H1 (cell line): ENCODE data around the gene SHH. TPM values are rescaled to one million over a fixed set of nuclear protein-coding genes. Genes with fewer than 3 reads are reported as not detected.

Experiments used
- CTCF ChIA-PET: fragments of 300-600 bp; sonication (Branson Sonifier 250); formaldehyde crosslinking; loops from one replicate; lab custom pipeline; 2021; ENCODE audit not compliant: partially characterized antibody; lab: Charles Lee
- POLR2A ChIA-PET: fragments of 300-600 bp; sonication (Branson Sonifier 250); formaldehyde crosslinking; loops from one replicate; lab custom pipeline; 2021; ENCODE audit warnings: inconsistent platforms; ENCODE audit not compliant: partially characterized antibody; lab: Charles Lee
- DNase-seq, 2 experiments: peaks; one replicate each; pipeline versions ENCODE4 v3.0.0 to v3.0.0-alpha.2; 2010 to 2022; ENCODE audit warnings: low spot score in 2 of 2, low read depth in 1 of 2, mixed read lengths in 1 of 2
- FAIRE-seq: peaks from 2 replicates; lab custom pipeline; 2011; peaks lifted over from hg19 to GRCh38; lab: Jason Lieb, UNC
- H2AFZ ChIP-seq: 2 replicates; pipeline ENCODE4 v1.8.1; 2012; ENCODE audit warnings: low read length, inconsistent platforms
- H2AK5ac ChIP-seq: 2 replicates; pipeline ENCODE4 v1.6.1; 2013; ENCODE audit warnings: low read depth, low read length
- H2BK120ac ChIP-seq: replicated peaks from 2 replicates; pipeline ENCODE3; 2013; ENCODE audit warnings: low read depth, low read length, inconsistent platforms
- H2BK12ac ChIP-seq: 2 replicates; pipeline ENCODE4 v1.6.1; 2013; ENCODE audit warnings: low read depth, low read length
- H2BK15ac ChIP-seq: 2 replicates; pipeline ENCODE4 v1.6.1; 2013; ENCODE audit warnings: low read length
- H2BK20ac ChIP-seq: 2 replicates; pipeline ENCODE4 v1.6.1; 2013; ENCODE audit warnings: low read length
- H2BK5ac ChIP-seq: 2 replicates; pipeline ENCODE4 v1.6.1; 2013; ENCODE audit warnings: low read depth, low read length
- H3K14ac ChIP-seq: 2 replicates; pipeline ENCODE4 v1.6.1; 2013; ENCODE audit warnings: inconsistent platforms; ENCODE audit not compliant: insufficient read length
- H3K18ac ChIP-seq: 2 replicates; pipeline ENCODE4 v1.6.1; 2013; ENCODE audit warnings: low read length; ENCODE audit errors: extremely low read depth
- H3K23ac ChIP-seq: 2 replicates; pipeline ENCODE4 v1.6.1; 2013; ENCODE audit warnings: inconsistent platforms; ENCODE audit not compliant: insufficient read length
- H3K23me2 ChIP-seq: 2 replicates; pipeline ENCODE4 v1.6.1; 2013; ENCODE audit warnings: low read depth, low read length
- H3K27ac ChIP-seq: 2 replicates; pipeline ENCODE4 v1.6.1; 2011; ENCODE audit warnings: low read depth, low read length, inconsistent platforms
- H3K27me3 ChIP-seq, 4 experiments: replicated peaks in 1 of 4; 1 replicate in 1 of 4; 2 replicates in 3 of 4; pipeline versions ENCODE4 v1.6.1 to v1.8.1; 2011 to 2013; ENCODE audit warnings: low read length in 3 of 4, mild to moderate bottlenecking in 3 of 4, inconsistent platforms in 2 of 4, mixed read lengths in 2 of 4, moderate library complexity in 1 of 4; ENCODE audit not compliant: control insufficient read depth in 3 of 4, insufficient read depth in 3 of 4; ENCODE audit errors: extremely low read depth in 1 of 4
- H3K36me3 ChIP-seq, 4 experiments: 2 replicates each; pipeline versions ENCODE4 v1.6.1 to v1.8.1; 2011 to 2013; ENCODE audit warnings: mild to moderate bottlenecking in 4 of 4, low read length in 3 of 4, moderate library complexity in 2 of 4, control low read depth in 1 of 4, inconsistent platforms in 1 of 4; ENCODE audit not compliant: insufficient read depth in 4 of 4, control insufficient read depth in 2 of 4
- H3K4ac ChIP-seq: replicated peaks from 2 replicates; pipeline ENCODE3; 2013; ENCODE audit warnings: low read length, low read depth, mixed read lengths, inconsistent platforms; ENCODE audit not compliant: insufficient read length
- H3K4me1 ChIP-seq, 4 experiments: replicated peaks in 1 of 4; 1 replicate in 1 of 4; 2 replicates in 3 of 4; pipeline versions ENCODE4 v1.6.1 to v1.8.1; 2011 to 2013; ENCODE audit warnings: low read length in 3 of 4, inconsistent platforms in 2 of 4, mixed read lengths in 1 of 4; ENCODE audit not compliant: insufficient read depth in 4 of 4, control insufficient read depth in 3 of 4
- H3K4me2 ChIP-seq, 2 experiments: 2 replicates each; pipeline versions ENCODE4 v1.6.1 to v1.8.1; 2011 to 2013; ENCODE audit warnings: low read depth in 2 of 2, low read length in 2 of 2, control low read depth in 1 of 2, inconsistent platforms in 1 of 2, mild to moderate bottlenecking in 1 of 2; ENCODE audit not compliant: insufficient read depth in 1 of 2
- H3K4me3 ChIP-seq, 4 experiments: fragments of 200-600, 300-600 bp in 1 of 4; sonication (generic), shearing (Covaris generic), sonication (Bioruptor Twin) in 1 of 4; 2 replicates each; pipeline versions ENCODE4 v1.5.1 to v1.8.1; 2011 to 2016; ENCODE audit warnings: low read length in 4 of 4, low read depth in 3 of 4, control low read depth in 2 of 4, inconsistent platforms in 2 of 4, mild to moderate bottlenecking in 2 of 4, mixed read lengths in 1 of 4, moderate library complexity in 1 of 4; ENCODE audit not compliant: insufficient read depth in 2 of 4; ENCODE audit errors: extremely low read depth in 1 of 4
- H3K56ac ChIP-seq: replicated peaks from 2 replicates; pipeline ENCODE3; 2013; ENCODE audit warnings: low read depth, mild to moderate bottlenecking, mixed read lengths, low read length, inconsistent platforms; ENCODE audit not compliant: insufficient read length
- H3K79me1 ChIP-seq: 2 replicates; pipeline ENCODE4 v1.6.1; 2013; ENCODE audit warnings: low read depth, low read length, control low read depth
- H3K79me2 ChIP-seq, 2 experiments: 2 replicates each; pipeline versions ENCODE4 v1.6.1 to v1.8.1; 2012 to 2013; ENCODE audit warnings: low read length in 2 of 2, mild to moderate bottlenecking in 2 of 2, inconsistent platforms in 1 of 2; ENCODE audit not compliant: insufficient read depth in 2 of 2, control insufficient read depth in 1 of 2
- H3K9ac ChIP-seq, 4 experiments: replicated peaks in 1 of 4; 1 replicate in 1 of 4; 2 replicates in 3 of 4; pipeline versions ENCODE4 v1.6.1 to v1.8.1; 2011 to 2013; ENCODE audit warnings: low read depth in 3 of 4, low read length in 3 of 4, control low read depth in 2 of 4, mild to moderate bottlenecking in 2 of 4, moderate library complexity in 2 of 4, inconsistent platforms in 1 of 4; ENCODE audit errors: extremely low read depth in 1 of 4
- H3K9me3 ChIP-seq, 2 experiments: 2 replicates each; pipeline versions ENCODE4 v1.6.1 to v1.8.1; 2012 to 2013; ENCODE audit warnings: mild to moderate bottlenecking in 2 of 2, moderate library complexity in 2 of 2, control low read depth in 1 of 2, inconsistent platforms in 1 of 2, low read depth in 1 of 2, low read length in 1 of 2, mixed read lengths in 1 of 2; ENCODE audit not compliant: insufficient read depth in 2 of 2
- H4K20me1 ChIP-seq, 2 experiments: replicated peaks in 1 of 2; 2 replicates each; pipeline versions ENCODE3 to v1.8.1; 2011 to 2013; ENCODE audit warnings: inconsistent platforms in 2 of 2, low read length in 2 of 2, mild to moderate bottlenecking in 1 of 2; ENCODE audit not compliant: insufficient read depth in 2 of 2, control insufficient read depth in 1 of 2
- H4K5ac ChIP-seq: 2 replicates; pipeline ENCODE4 v1.6.1; 2013; ENCODE audit warnings: low read length, low read depth, mixed read lengths, inconsistent platforms; ENCODE audit not compliant: insufficient read length
- H4K8ac ChIP-seq: 2 replicates; pipeline ENCODE4 v1.8.0; 2013; ENCODE audit warnings: mild to moderate bottlenecking, moderate library complexity, low read length, inconsistent platforms; ENCODE audit not compliant: insufficient read depth; ENCODE audit errors: extremely low read depth
- H4K91ac ChIP-seq: replicated peaks from 2 replicates; pipeline ENCODE3; 2013; ENCODE audit warnings: low read length, mixed read lengths, inconsistent platforms; ENCODE audit not compliant: insufficient read length
- CBX5 ChIP-seq: fragments of 300-800, 300-1000 bp; sonication (generic); IDR thresholded peaks from 2 replicates; pipeline ENCODE4 v1.7.1; 2016; ENCODE audit warnings: antibody characterized with exemption, low read length, low read depth
- CTBP2 ChIP-seq: IDR thresholded peaks from 2 replicates; pipeline ENCODE4 v1.7.0; 2011; ENCODE audit warnings: borderline replicate concordance, mild to moderate bottlenecking, moderate library complexity, mixed read lengths, low read length; ENCODE audit not compliant: insufficient read depth, insufficient read length
- HDAC6 ChIP-seq: IDR thresholded peaks from one replicate; pipeline ENCODE4 v1.7.1; 2012; ENCODE audit warnings: low read depth, mild to moderate bottlenecking, inconsistent platforms, low read length, moderate library complexity
- JUND ChIP-seq: IDR thresholded peaks from 2 replicates; pipeline ENCODE4 v1.6.1; 2011; ENCODE audit warnings: mild to moderate bottlenecking, improper control_type of control experiment, low read length
- KDM1A ChIP-seq: fragments of 200-600, 300-600 bp; sonication (generic); IDR thresholded peaks from 2 replicates; pipeline ENCODE4 v1.7.1; 2016; ENCODE audit warnings: mild to moderate bottlenecking, low read length, borderline replicate concordance
- KDM4A ChIP-seq: IDR thresholded peaks from one replicate; pipeline ENCODE4 v1.7.1; 2012; ENCODE audit warnings: low read depth, mild to moderate bottlenecking, moderate library complexity, low read length, inconsistent platforms; ENCODE audit not compliant: severe bottlenecking
- PHF8 ChIP-seq: fragments of 200-600 bp; sonication (generic); conservative IDR thresholded peaks from 2 replicates; pipeline ENCODE4 v1.7.1; 2012; ENCODE audit warnings: low read depth, mild to moderate bottlenecking, inconsistent platforms, low read length, moderate library complexity
- POLR2A ChIP-seq, 2 experiments: IDR thresholded peaks; 1 replicate in 1 of 2; 2 replicates in 1 of 2; pipeline ENCODE4 v1.6.1; 2011; ENCODE audit warnings: low read depth in 2 of 2, low read length in 2 of 2, mild to moderate bottlenecking in 2 of 2; ENCODE audit errors: control extremely low read depth in 1 of 2
- SIRT6 ChIP-seq: IDR thresholded peaks from one replicate; pipeline ENCODE4 v1.7.1; 2012; ENCODE audit warnings: low read length, inconsistent platforms
- SRF ChIP-seq: IDR thresholded peaks from 2 replicates; pipeline ENCODE4 v1.6.1; 2011; ENCODE audit warnings: mild to moderate bottlenecking, low read depth, low read length, moderate library complexity
- WGBS, 2 experiments: shearing (Covaris generic) in 1 of 2; methylation state at CpG; one replicate each; pipeline versions ENCODE4 v1.1.6 to v1.1.7; 2013 to 2015; ENCODE audit warnings: low lambda C conversion rate in 2 of 2, mixed read lengths in 2 of 2, inconsistent platforms in 1 of 2, low coverage in 1 of 2, missing lambda C conversion rate in 1 of 2; ENCODE audit not compliant: insufficient replicate concordance in 2 of 2, insufficient coverage in 1 of 2, insufficient read length in 1 of 2; ENCODE audit errors: extremely low coverage in 1 of 2, missing lambda C conversion rate in 1 of 2; 5-methylcytosine and 5-hydroxymethylcytosine counted together
- polyA plus RNA-seq, 7 experiments: library from polyadenylated mRNA; depleted of rRNA in 3 of 7; stranded (reverse) in 5 of 7; unstranded in 2 of 7; fragments of >200 nt in 5 of 7; fragments of 200-250 nt in 2 of 7; gene quantifications; 1 replicate in 5 of 7; 2 replicates in 1 of 7; 4 replicates in 1 of 7; pipeline versions ENCODE4 v1.2.1 to v1.2.3, GENCODE V29; 2011 to 2013; ENCODE audit warnings: missing spikeins in 2 of 7, mixed read lengths in 2 of 7
- total RNA-seq: library from RNA; stranded (reverse); fragmentation: NEBNext Ultra II Directional; extraction: Animal tissue kit (Norgen Biotek cat#: 25700); gene quantifications from 2 replicates; pipeline ENCODE4 v1.2.1, GENCODE V29; 2021
- TF ChIP-seq, protein P1 (sequence below), 3 experiments: IDR thresholded peaks; 1 replicate in 2 of 3; 2 replicates in 1 of 3; pipeline versions ENCODE4 v1.5.1 to v1.6.1; 2011; ENCODE audit warnings: low read length in 3 of 3, mild to moderate bottlenecking in 3 of 3, inconsistent platforms in 2 of 3, low read depth in 1 of 3, moderate library complexity in 1 of 3; ENCODE audit not compliant: insufficient read depth in 1 of 3; ENCODE audit errors: control extremely low read depth in 1 of 3

SHH gene
- total and polyA plus RNA-seq, 2 of the 8 experiments (the other 6 are each of a cell fraction or from before 2014, with no cell fraction given) = not detected

DNA sequence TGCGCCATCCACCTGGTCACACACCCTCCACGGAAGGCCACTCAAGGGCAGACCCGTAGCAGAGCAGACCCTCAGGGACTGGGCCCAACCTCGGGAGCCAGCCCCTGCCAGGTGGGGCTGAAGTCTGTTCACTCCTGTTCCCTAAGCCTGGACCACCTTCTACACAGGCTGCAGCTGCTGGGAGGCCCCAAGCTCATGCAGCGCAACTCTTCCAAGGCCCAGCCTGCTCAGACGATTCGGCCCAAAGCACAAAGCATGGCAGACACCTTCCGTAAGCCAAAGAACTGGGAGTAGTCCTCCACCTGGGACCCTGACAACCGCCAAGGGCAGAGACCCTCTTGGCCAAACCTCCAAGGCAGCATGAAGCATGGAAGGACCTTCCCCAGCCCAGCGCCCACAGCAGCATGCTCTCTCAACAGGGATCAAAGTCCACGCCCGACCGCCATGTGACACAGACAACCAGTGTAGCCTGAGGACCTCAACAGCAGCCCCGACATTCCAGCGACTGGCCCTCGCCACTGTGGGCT lies 11.5 kb downstream of the SHH start:
- no peak overlapping the region for H2AFZ ChIP-seq
- H2BK120ac ChIP-seq = no peak overlapping the region
- no peak overlapping the region for H3K4me3 ChIP-seq
- CTCF ChIA-PET = interaction anchor here (0.6 kb wide), 1 partner anchor 137 kb away, joined by 3 read pairs; no protein-coding TSS in a partner anchor
- no peak overlapping the region for H4K91ac ChIP-seq
- H3K4me1 ChIP-seq = peaks cover 3 to 16% (median 9%) of the 10 kb centered on the region in 4 experiments
- no peak overlapping the region for H3K9ac ChIP-seq
- no peak overlapping the region for H2AK5ac ChIP-seq
- DNase-seq = no peak
- H2BK12ac ChIP-seq = no peak overlapping the region
- H4K8ac ChIP-seq = no peak overlapping the region
- no peak for FAIRE-seq
- H3K23me2 ChIP-seq = peaks cover 5% of the 10 kb centered on the region; the same call in 1 of the 2 replicates
- no peak overlapping the region for H3K4me2 ChIP-seq
- peaks cover 0 to 8% of the 10 kb centered on the region in 2 experiments; a peak in 2 of 4 replicates for H3K9me3 ChIP-seq
- H3K14ac ChIP-seq = no peak overlapping the region
- H3K27me3 ChIP-seq = peaks cover 39 to 95% (median 83%) of the 10 kb centered on the region in 4 experiments
- no peak overlapping the region for H2BK15ac ChIP-seq
- peaks cover 2 to 4% of the 10 kb centered on the region in 2 experiments for H4K20me1 ChIP-seq
- no peak overlapping the region for H3K4ac ChIP-seq
- POLR2A ChIA-PET = no interaction called here
- no peaks in the 10 kb centered on the region for H3K79me2 ChIP-seq
- H3K27ac ChIP-seq = no peak overlapping the region
- H3K36me3 ChIP-seq = peaks cover 0 to 6% (median 0%) of the 10 kb centered on the region in 4 experiments; a peak in 2 of 8 replicates
- H3K79me1 ChIP-seq = no peaks in the 10 kb centered on the region
- H2BK5ac ChIP-seq = no peak overlapping the region
- 87% methylated on average over 16 of the region's 16 CpGs; no CpG with 5 or more reads in 1 of the 2 experiments for WGBS, 2 experiments
- H3K23ac ChIP-seq = no peak overlapping the region
- H2BK20ac ChIP-seq = no peak overlapping the region; the same call in 1 of the 2 replicates
- H3K18ac ChIP-seq = no peak overlapping the region
- no peak overlapping the region for H4K5ac ChIP-seq
- H3K56ac ChIP-seq = no peak overlapping the region
- no peak for TF ChIP-seq KDM4A
- TF ChIP-seq, protein P1, sequence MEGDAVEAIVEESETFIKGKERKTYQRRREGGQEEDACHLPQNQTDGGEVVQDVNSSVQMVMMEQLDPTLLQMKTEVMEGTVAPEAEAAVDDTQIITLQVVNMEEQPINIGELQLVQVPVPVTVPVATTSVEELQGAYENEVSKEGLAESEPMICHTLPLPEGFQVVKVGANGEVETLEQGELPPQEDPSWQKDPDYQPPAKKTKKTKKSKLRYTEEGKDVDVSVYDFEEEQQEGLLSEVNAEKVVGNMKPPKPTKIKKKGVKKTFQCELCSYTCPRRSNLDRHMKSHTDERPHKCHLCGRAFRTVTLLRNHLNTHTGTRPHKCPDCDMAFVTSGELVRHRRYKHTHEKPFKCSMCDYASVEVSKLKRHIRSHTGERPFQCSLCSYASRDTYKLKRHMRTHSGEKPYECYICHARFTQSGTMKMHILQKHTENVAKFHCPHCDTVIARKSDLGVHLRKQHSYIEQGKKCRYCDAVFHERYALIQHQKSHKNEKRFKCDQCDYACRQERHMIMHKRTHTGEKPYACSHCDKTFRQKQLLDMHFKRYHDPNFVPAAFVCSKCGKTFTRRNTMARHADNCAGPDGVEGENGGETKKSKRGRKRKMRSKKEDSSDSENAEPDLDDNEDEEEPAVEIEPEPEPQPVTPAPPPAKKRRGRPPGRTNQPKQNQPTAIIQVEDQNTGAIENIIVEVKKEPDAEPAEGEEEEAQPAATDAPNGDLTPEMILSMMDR (IDR thresholded peaks at IDR 0.05; ENCODE audit: control extremely low read depth in 1 of 3, insufficient read depth in 1 of 3, low read depth in 1 of 3, low read length in 3 of 3) = no peak
- no peak for TF ChIP-seq JUND
- no peak for TF ChIP-seq KDM1A
- no peak for TF ChIP-seq SRF
- TF ChIP-seq POLR2A (IDR thresholded peaks at IDR 0.05; ENCODE audit: control extremely low read depth in 1 of 2, low read depth in 2 of 2, low read length in 2 of 2) = no peak
- TF ChIP-seq SIRT6 = no peak
- TF ChIP-seq CBX5 = no peak
- TF ChIP-seq HDAC6 = no peak
- TF ChIP-seq PHF8 = no peak
- TF ChIP-seq CTBP2 = no peak
